Astrocyte (in vitro differentiated cells and primary cell): Measurements from ENCODE around the gene CDC42EP3.

Experiments
- CTCF ChIP-seq: IDR thresholded peaks from 2 replicates; pipeline ENCODE4 v1.5.1; 2011; ENCODE audit warnings: low read depth, mild to moderate bottlenecking, inconsistent platforms, low read length, moderate library complexity; ENCODE audit not compliant: insufficient read depth
- EZH2 ChIP-seq: IDR thresholded peaks from 2 replicates; pipeline ENCODE4 v1.6.1; 2012; ENCODE audit warnings: mild to moderate bottlenecking, low read length, inconsistent platforms; ENCODE audit not compliant: insufficient read depth

- TF ChIP-seq CTCF (no peak), EZH2 (no peak)
Measured at GRCh38 chr2:37631698-37632097, 39.7 kb downstream of the CDC42EP3 start.
